HepG2 (cell line): ENCODE results near the gene CRKL. TPM values are rescaled to one million over a fixed set of nuclear protein-coding genes. Genes with fewer than 3 reads are reported as not detected.

Source experiments
- ATAC-seq: fragments of 200-7000 bp; cut with Tn5 transposase; 3 replicates; pipeline ENCODE4 v1.9.1; 2020; ENCODE audit warnings: mild to moderate bottlenecking, moderate library complexity
- BruUV-seq: library from RNA; stranded (reverse); fragments of 400-500 nt; replicated peaks from 2 replicates; lab custom pipeline; 2021; lab: Mats Ljungman, UMichigan
- CTCF ChIA-PET: fragments of 300-600 bp; formaldehyde crosslinking; extraction: SDS; loops from one replicate; lab custom pipeline; 2021; ENCODE audit warnings: low total read pairs, inconsistent platforms, low intra/inter-chr PET ratio; lab: Yijun Ruan, JAX
- POLR2A ChIA-PET: fragments of 350-600 bp; sonication (Branson Sonifier 250); formaldehyde crosslinking; loops from one replicate; lab custom pipeline; 2020; ENCODE audit warnings: antibody characterized with exemption, inconsistent platforms; lab: Yijun Ruan, JAX
- DNase-seq: peaks from one replicate; pipeline ENCODE4 v3.0.0-alpha.2; 2015; ENCODE audit warnings: low spot score
- FAIRE-seq: peaks from 3 replicates; lab custom pipeline; 2011; peaks lifted over from hg19 to GRCh38; lab: Jason Lieb, UNC
- H2AFZ ChIP-seq: one replicate; pipeline ENCODE4 v1.6.1; 2011; ENCODE audit warnings: low read length, inconsistent platforms
- H3K27ac ChIP-seq: fragments of 300-600 bp; 3 replicates; pipeline ENCODE4 v1.8.0; 2011; ENCODE audit warnings: mixed run types, mild to moderate bottlenecking, mixed read lengths, low read length, inconsistent platforms; ENCODE audit not compliant: insufficient read depth; ENCODE audit errors: extremely low read length
- H3K27me3 ChIP-seq, 2 experiments: fragments of 200-600 bp in 1 of 2; 2 replicates in 1 of 2; 3 replicates in 1 of 2; pipeline versions ENCODE4 v1.6.0 to v1.8.0; 2011; ENCODE audit warnings: low read length in 2 of 2, mild to moderate bottlenecking in 2 of 2, moderate library complexity in 2 of 2, inconsistent platforms in 1 of 2; ENCODE audit not compliant: insufficient read depth in 2 of 2, control insufficient read depth in 1 of 2
- H3K36me3 ChIP-seq, 2 experiments: fragments of 200-600 bp in 1 of 2; replicated peaks in 1 of 2; 2 replicates in 1 of 2; 3 replicates in 1 of 2; pipeline versions ENCODE4 v1.5.1 to v1.8.0; 2011; ENCODE audit warnings: low read length in 2 of 2, inconsistent platforms in 1 of 2; ENCODE audit not compliant: insufficient read depth in 2 of 2, control insufficient read depth in 1 of 2
- H3K4me1 ChIP-seq: 2 replicates; pipeline ENCODE4 v1.5.1; 2012; ENCODE audit warnings: low read length, inconsistent platforms; ENCODE audit not compliant: insufficient read depth
- H3K4me2 ChIP-seq: 2 replicates; pipeline ENCODE4 v1.6.0; 2011; ENCODE audit warnings: low read depth, low read length, inconsistent platforms
- H3K4me3 ChIP-seq, 3 experiments: fragments of 200-600 bp in 1 of 3; sonication (generic), shearing (Covaris generic) in 1 of 3; replicated peaks in 1 of 3; 2 replicates each; pipeline ENCODE4 v1.5.1; 2011 to 2016; ENCODE audit warnings: low read length in 3 of 3, inconsistent platforms in 2 of 3, low read depth in 2 of 3, mild to moderate bottlenecking in 2 of 3, control low read depth in 1 of 3, mixed read lengths in 1 of 3; ENCODE audit not compliant: insufficient read depth in 1 of 3
- H3K79me2 ChIP-seq: one replicate; pipeline ENCODE4 v1.6.1; 2011; ENCODE audit warnings: low read length, inconsistent platforms; ENCODE audit not compliant: insufficient read depth
- H3K9ac ChIP-seq: 2 replicates; pipeline ENCODE4 v1.6.0; 2011; ENCODE audit warnings: mild to moderate bottlenecking, low read depth, low read length, inconsistent platforms; ENCODE audit not compliant: insufficient read depth
- H3K9me3 ChIP-seq: 2 replicates; pipeline ENCODE4 v1.5.1; 2012; ENCODE audit warnings: mild to moderate bottlenecking, low read length
- H4K20me1 ChIP-seq: 2 replicates; pipeline ENCODE4 v1.6.0; 2011; ENCODE audit warnings: inconsistent platforms, mild to moderate bottlenecking, low read length, moderate library complexity; ENCODE audit not compliant: insufficient read depth
- ATF2 ChIP-seq: sonication (generic); formaldehyde crosslinking; IDR thresholded peaks from 2 replicates; pipeline ENCODE4 v1.4.0; 2020; ENCODE audit warnings: missing genetic modification reagents
- CBFB ChIP-seq: sonication (generic); formaldehyde crosslinking; IDR thresholded peaks from 2 replicates; pipeline ENCODE4 v1.4.0; 2020; ENCODE audit warnings: missing genetic modification reagents
- GATAD1 ChIP-seq: IDR thresholded peaks from 2 replicates; pipeline ENCODE4 v1.6.1; 2016; ENCODE audit warnings: missing genetic modification reagents, missing compliant biosample characterization
- NCOA2 ChIP-seq: sonication (generic); formaldehyde crosslinking; IDR thresholded peaks from 2 replicates; pipeline ENCODE4 v1.8.0; 2022; ENCODE audit warnings: inconsistent platforms
- NFYC ChIP-seq: IDR thresholded peaks from 2 replicates; pipeline ENCODE4 v1.6.1; 2016; ENCODE audit warnings: missing genetic modification reagents, missing compliant biosample characterization
- NR1H2 ChIP-seq: sonication (generic); formaldehyde crosslinking; IDR thresholded peaks from 2 replicates; pipeline ENCODE4 v1.8.1; 2022; ENCODE audit warnings: low read depth, missing genetic modification reagents, borderline replicate concordance
- POLR2AphosphoS5 ChIP-seq: IDR thresholded peaks from 2 replicates; pipeline ENCODE4 v1.6.1; 2012; ENCODE audit warnings: low read depth, low read length
- REXO4 ChIP-seq: sonication (generic); formaldehyde crosslinking; IDR thresholded peaks from 2 replicates; pipeline ENCODE4 v1.8.0; 2022; ENCODE audit warnings: missing genetic modification reagents, mild to moderate bottlenecking, borderline replicate concordance
- TBX3 ChIP-seq: fragments of 450-650 bp; IDR thresholded peaks from 2 replicates; pipeline ENCODE4 v1.6.1; 2017; ENCODE audit warnings: antibody characterized with exemption, mild to moderate bottlenecking, inconsistent platforms, borderline replicate concordance
- ZNF367 ChIP-seq: sonication (generic); formaldehyde crosslinking; IDR thresholded peaks from 2 replicates; pipeline ENCODE4 v1.4.0; 2020; ENCODE audit warnings: missing genetic modification reagents, borderline replicate concordance
- ZNF556 ChIP-seq: sonication (generic); formaldehyde crosslinking; IDR thresholded peaks from 2 replicates; pipeline ENCODE4 v1.4.0; 2020; ENCODE audit warnings: mild to moderate bottlenecking, missing genetic modification reagents, borderline replicate concordance
- ZSCAN31 ChIP-seq: sonication (generic); formaldehyde crosslinking; IDR thresholded peaks from 2 replicates; pipeline ENCODE4 v1.5.0; 2020; ENCODE audit warnings: low read depth, mild to moderate bottlenecking, missing genetic modification reagents
- WGBS: methylation state at CpG from one replicate; pipeline ENCODE4 v1.1.6; 2017; ENCODE audit warnings: low lambda C conversion rate; 5-methylcytosine and 5-hydroxymethylcytosine counted together
- in situ Hi-C: cut with HindIII; loops from 2 replicates; pipeline ENCODE4 v1.10.0; 2017; ENCODE audit warnings: low pct_unique_long_range_greater_than_20kb; ENCODE audit not compliant: extremely low pct_ligation_motif_present
- intact Hi-C: fragments of 100-400 bp; cut with micrococcal nuclease; formaldehyde crosslinking; loops from one replicate; pipeline ENCODE4 v1.10.0; 2022; ENCODE audit not compliant: unreplicated experiment
- polyA plus RNA-seq, 8 experiments: library from polyadenylated mRNA; depleted of rRNA in 3 of 8; stranded (reverse) in 7 of 8; unstranded in 1 of 8; fragments of >200 nt; fragmentation: Illumina TruSeq in 4 of 8; extraction: Trizol in 4 of 8; gene quantifications; 2 replicates each; pipeline versions ENCODE4 v1.2.1 to v1.2.3, GENCODE V29; 2011 to 2016; ENCODE audit warnings: low read depth in 4 of 8, missing spikeins in 1 of 8, mixed read lengths in 1 of 8; ENCODE audit not compliant: insufficient read depth in 1 of 8
- total RNA-seq, 5 experiments: library from RNA; depleted of rRNA; stranded (reverse); fragments of >200 nt; fragmentation: Illumina TruSeq; extraction: Trizol; gene quantifications; 2 replicates each; pipeline ENCODE4 v1.2.3, GENCODE V29; 2016; ENCODE audit warnings: low read depth in 1 of 5
- TF ChIP-seq, protein P1 (sequence below): IDR thresholded peaks from 2 replicates; pipeline ENCODE4 v1.6.1; 2016
- TF ChIP-seq, protein P2 (sequence below): sonication (generic); formaldehyde crosslinking; IDR thresholded peaks from 2 replicates; pipeline ENCODE4 v1.5.0; 2020; ENCODE audit warnings: missing genetic modification reagents, mild to moderate bottlenecking, borderline replicate concordance

CRKL gene
- total and polyA plus RNA-seq, 2 of the 13 experiments (the other 11 are each of a cell fraction or from before 2014, with no cell fraction given) = 37.4 to 60.6 TPM

DNA sequence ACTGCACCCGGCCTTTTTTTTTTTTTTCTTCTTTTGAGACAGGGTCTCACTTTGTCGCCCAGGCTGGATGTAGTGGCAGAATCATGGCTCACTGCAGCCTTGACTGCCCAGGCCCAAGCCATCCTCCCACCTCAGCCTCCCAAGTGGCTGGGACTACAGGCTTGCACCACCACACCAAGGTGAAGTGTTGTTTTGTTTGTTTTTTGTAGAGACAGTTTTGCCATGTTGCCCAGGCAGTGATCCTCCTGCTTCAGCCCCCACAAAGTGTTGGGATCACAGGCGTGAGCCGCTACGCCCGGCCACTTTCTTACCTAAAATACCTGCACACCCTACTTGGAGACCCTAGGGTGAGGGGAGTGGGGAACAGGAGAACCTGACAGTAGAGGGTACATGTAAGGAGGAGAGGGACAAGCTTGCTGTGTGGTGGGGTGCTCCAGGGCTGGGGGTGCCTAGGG, 45.3 kb downstream of the CRKL start:
- ChIA-PET CTCF (interaction anchor here (0.6 to 1.7 kb wide), 3 partner anchors 10 to 77 kb away, joined by 3 to 7 read pairs (median 3); partner anchors contain the start of gene LZTR1), POLR2A (interaction anchor here (1.4 to 3.9 kb wide), 3 partner anchors 18 to 42 kb away, joined by 3 to 33 read pairs (median 8); partner anchors contain the start of genes LZTR1 and THAP7)
- no TSS peak for BruUV-seq
- Histone ChIP-seq H3K27me3 (no peaks in the 10 kb centered on the region), H3K4me3 (peak overlapping the region in 1 of 3 experiments; percentile 72; a peak in 1 of 6 replicates), H3K9ac (peak overlapping the region; percentile 75; the same call in 1 of the 2 replicates), H4K20me1 (no peaks in the 10 kb centered on the region), H3K4me2 (peak overlapping the region; percentile 99; the same call in 1 of the 2 replicates), H3K36me3 (no peaks in the 10 kb centered on the region), H3K79me2 (peaks cover 5% of the 10 kb centered on the region), H3K9me3 (no peaks in the 10 kb centered on the region)
- ATAC-seq (no peak), FAIRE-seq (no peak), DNase-seq (no peak)
- intact Hi-C loops (loop anchor here (2.0 to 5.0 kb wide), 2 partner anchors 40 to 75 kb away; partner anchors contain the start of gene THAP7), in situ Hi-C loops (no loop called here)
- 94% methylated on average over 6 of the region's 6 CpGs for WGBS
- TF ChIP-seq ZNF556 (no peak), TBX3 (no peak), ZNF367 (CRISPR knock-in tag) (no peak), CBFB (CRISPR knock-in tag) (no peak), NCOA2 (CRISPR knock-in tag) (no peak), POLR2AphosphoS5 (no peak), ZSCAN31 (CRISPR knock-in tag) (no peak), NR1H2 (CRISPR knock-in tag) (no peak), REXO4 (CRISPR knock-in tag) (no peak), GATAD1 (CRISPR knock-in tag) (no peak), ATF2 (no peak), NFYC (CRISPR knock-in tag) (no peak)
- TF ChIP-seq, protein P1, sequence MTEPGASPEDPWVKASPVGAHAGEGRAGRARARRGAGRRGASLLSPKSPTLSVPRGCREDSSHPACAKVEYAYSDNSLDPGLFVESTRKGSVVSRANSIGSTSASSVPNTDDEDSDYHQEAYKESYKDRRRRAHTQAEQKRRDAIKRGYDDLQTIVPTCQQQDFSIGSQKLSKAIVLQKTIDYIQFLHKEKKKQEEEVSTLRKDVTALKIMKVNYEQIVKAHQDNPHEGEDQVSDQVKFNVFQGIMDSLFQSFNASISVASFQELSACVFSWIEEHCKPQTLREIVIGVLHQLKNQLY (CRISPR knock-in tag) = no peak
- TF ChIP-seq, protein P2, sequence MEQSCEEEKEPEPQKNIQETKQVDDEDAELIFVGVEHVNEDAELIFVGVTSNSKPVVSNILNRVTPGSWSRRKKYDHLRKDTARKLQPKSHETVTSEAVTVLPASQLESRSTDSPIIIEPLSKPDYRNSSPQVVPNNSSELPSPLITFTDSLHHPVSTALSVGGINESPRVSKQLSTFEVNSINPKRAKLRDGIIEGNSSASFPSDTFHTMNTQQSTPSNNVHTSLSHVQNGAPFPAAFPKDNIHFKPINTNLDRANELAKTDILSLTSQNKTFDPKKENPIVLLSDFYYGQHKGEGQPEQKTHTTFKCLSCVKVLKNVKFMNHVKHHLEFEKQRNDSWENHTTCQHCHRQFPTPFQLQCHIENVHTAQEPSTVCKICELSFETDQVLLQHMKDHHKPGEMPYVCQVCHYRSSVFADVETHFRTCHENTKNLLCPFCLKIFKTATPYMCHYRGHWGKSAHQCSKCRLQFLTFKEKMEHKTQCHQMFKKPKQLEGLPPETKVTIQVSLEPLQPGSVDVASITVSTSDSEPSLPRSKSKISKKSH (CRISPR knock-in tag) = no peak
- TF ChIP-seq, all 625 proteins: peak for 0
- H2AFZ ChIP-seq = no peak overlapping the region
- peaks cover 66% of the 10 kb centered on the region for H3K4me1 ChIP-seq
- peak overlapping the region; percentile 69 for H3K27ac ChIP-seq
